Measurements from ENCODE around the gene S100A11. TPM values are rescaled to one million over a fixed set of nuclear protein-coding genes. Genes with fewer than 3 reads are reported as not detected.

S100A11 gene
- total RNA-seq, 3 donors from 2014 or later, result 220 to 325 (median 275) TPM

GRCh38 chr1:152034324-152034653, 2.5 kb downstream of the S100A11 start:
- intact Hi-C loops (cut with DNase I; ENCODE audit: low total_unique reads), result no loop called here

GRCh38 chr1:152029929-152030211, 6.9 kb downstream of the S100A11 start:
- intact Hi-C loops (cut with DNase I; ENCODE audit: low total_unique reads), result no loop called here
- H3K27ac ChIP-seq, result no peak overlapping the region
- H3K4me1 ChIP-seq, result peaks cover 0 to 6% of the 10 kb centered on the region in 2 donors
- DNase-seq (ENCODE audit: low spot score in 2 of 2), result no peak
- no peak overlapping the region for H3K4me3 ChIP-seq
- TF ChIP-seq POLR2A (IDR thresholded peaks at IDR 0.05) (no peak), CTCF (IDR thresholded peaks at IDR 0.05) (no peak), POLR2AphosphoS5 (IDR thresholded peaks at IDR 0.05) (no peak)
- H3K9me3 ChIP-seq, result no peaks in the 10 kb centered on the region
- H3K27me3 ChIP-seq, result no peaks in the 10 kb centered on the region
- H3K36me3 ChIP-seq, result no peaks in the 10 kb centered on the region

More at GRCh38 chr1:152034324-152034653, 2.5 kb downstream of the S100A11 start:
- peaks cover 0 to 6% of the 10 kb centered on the region in 2 donors for H3K4me1 ChIP-seq
- H3K9me3 ChIP-seq, result no peaks in the 10 kb centered on the region
- peak overlapping the region; percentile 72 to 88 (median 88) for H3K4me3 ChIP-seq
- H3K27ac ChIP-seq, result peak overlapping the region; percentile 96 to 97
- no peaks in the 10 kb centered on the region for H3K36me3 ChIP-seq
- TF ChIP-seq POLR2AphosphoS5 (IDR thresholded peaks at IDR 0.05) (no peak), POLR2A (IDR thresholded peaks at IDR 0.05) (no peak), CTCF (IDR thresholded peaks at IDR 0.05) (no peak)
- no peaks in the 10 kb centered on the region for H3K27me3 ChIP-seq
- no peak for DNase-seq (ENCODE audit: low spot score in 2 of 2)

GRCh38 chr1:152029144-152029928, 7.5 kb downstream of the S100A11 start:
- Histone ChIP-seq H3K9me3 (no peaks in the 10 kb centered on the region), H3K27ac (no peak overlapping the region), H3K4me3 (no peak overlapping the region), H3K27me3 (no peaks in the 10 kb centered on the region), H3K36me3 (no peaks in the 10 kb centered on the region), H3K4me1 (peaks cover 0 to 6% of the 10 kb centered on the region in 2 donors)
- TF ChIP-seq CTCF (IDR thresholded peaks at IDR 0.05) (no peak), POLR2A (IDR thresholded peaks at IDR 0.05) (no peak), POLR2AphosphoS5 (IDR thresholded peaks at IDR 0.05) (no peak)
- intact Hi-C loops (cut with DNase I; ENCODE audit: low total_unique reads), result no loop called here
- no peak for DNase-seq (ENCODE audit: low spot score in 2 of 2)

- Histone ChIP-seq H3K9me3 (no peaks in the 10 kb centered on the region), H3K36me3 (no peaks in the 10 kb centered on the region), H3K27me3 (no peaks in the 10 kb centered on the region), H3K4me1 (no peaks in the 10 kb centered on the region), H3K4me3 (no peak overlapping the region), H3K27ac (no peak overlapping the region)
- no peak for DNase-seq (ENCODE audit: low spot score in 2 of 2)
- TF ChIP-seq CTCF (IDR thresholded peaks at IDR 0.05) (no peak), POLR2AphosphoS5 (IDR thresholded peaks at IDR 0.05) (no peak)
- intact Hi-C loops (cut with DNase I; ENCODE audit: low total_unique reads), result no loop called here
Observed at GRCh38 chr1:152026895-152027294, 9.9 kb downstream of the S100A11 start.

- no peak for TF ChIP-seq POLR2A (IDR thresholded peaks at IDR 0.05)
- no peaks in the 10 kb centered on the region for H3K4me1 ChIP-seq
- DNase-seq (ENCODE audit: low spot score in 2 of 2), result no peak
- peak overlapping the region in 1 of 2 donors; percentile 10 for H3K27ac ChIP-seq
- H3K4me3 ChIP-seq, result no peak overlapping the region
- no peaks in the 10 kb centered on the region for H3K36me3 ChIP-seq
- no peaks in the 10 kb centered on the region for H3K27me3 ChIP-seq
- H3K9me3 ChIP-seq, result no peaks in the 10 kb centered on the region
- intact Hi-C loops (cut with DNase I; ENCODE audit: low total_unique reads), result no loop called here
Observed at GRCh38 chr1:152024223-152024622, 12.6 kb downstream of the S100A11 start.

All from breast epithelium (tissue), 4 donors.